A673 (cell line): ENCODE results near the gene KLHL17. TPM values are rescaled to one million over a fixed set of nuclear protein-coding genes. Genes with fewer than 3 reads are reported as not detected.

Experiments
- BruUV-seq: library from RNA; stranded (reverse); fragments of 400-500 nt; replicated peaks from 2 replicates; lab custom pipeline; 2021; lab: Mats Ljungman, UMichigan
- CTCF ChIA-PET: fragments of 300-600 bp; sonication (Branson Sonifier 250); formaldehyde crosslinking; loops from one replicate; lab custom pipeline; 2022; ENCODE audit warnings: antibody characterized with exemption; lab: Charles Lee
- POLR2A ChIA-PET: fragments of 300-600 bp; sonication (Branson Sonifier 250); formaldehyde crosslinking; loops from one replicate; lab custom pipeline; 2022; ENCODE audit warnings: antibody characterized with exemption; ENCODE audit not compliant: low non-redundant PET; lab: Charles Lee
- DNase-seq: peaks from one replicate; pipeline ENCODE4 v3.0.0-alpha.2; 2015; ENCODE audit warnings: low spot score
- H3K27ac ChIP-seq: fragments of 200-600 bp; sonication (generic); 2 replicates; pipeline ENCODE4 v1.5.1; 2016; ENCODE audit warnings: mixed run types, low read depth, mild to moderate bottlenecking, mixed read lengths, antibody characterized with exemption, low read length; ENCODE audit not compliant: poor library complexity, severe bottlenecking
- H3K27me3 ChIP-seq: fragments of 200-600 bp; sonication (generic); replicated peaks from 2 replicates; pipeline ENCODE4 v1.6.1; 2017; ENCODE audit warnings: mixed run types, low read depth, mild to moderate bottlenecking, mixed read lengths, antibody characterized with exemption, low read length; ENCODE audit not compliant: insufficient read depth, poor library complexity
- H3K36me3 ChIP-seq: fragments of 200-600 bp; sonication (generic); 2 replicates; pipeline ENCODE4 v1.6.1; 2016; ENCODE audit warnings: mixed run types, mild to moderate bottlenecking, mixed read lengths, antibody characterized with exemption, low read length; ENCODE audit not compliant: insufficient read depth, poor library complexity, severe bottlenecking
- H3K4me1 ChIP-seq: fragments of 200-600 bp; sonication (generic); 2 replicates; pipeline ENCODE4 v1.6.1; 2017; ENCODE audit warnings: mixed run types, mild to moderate bottlenecking, mixed read lengths, antibody characterized with exemption, low read length; ENCODE audit not compliant: insufficient read depth, poor library complexity, severe bottlenecking
- H3K4me3 ChIP-seq: fragments of 200-600 bp; sonication (generic); 2 replicates; pipeline ENCODE4 v1.5.1; 2016; ENCODE audit warnings: low read depth, mixed run types, mild to moderate bottlenecking, mixed read lengths, low read length; ENCODE audit not compliant: poor library complexity, severe bottlenecking
- H3K9me3 ChIP-seq: fragments of 200-600 bp; sonication (generic); 2 replicates; pipeline ENCODE4 v1.6.1; 2016; ENCODE audit warnings: mixed run types, low read depth, mild to moderate bottlenecking, mixed read lengths, antibody characterized with exemption, low read length; ENCODE audit not compliant: poor library complexity, severe bottlenecking
- EZH2 ChIP-seq: fragments of 200-600 bp; sonication (generic); IDR thresholded peaks from 2 replicates; pipeline ENCODE4 v1.6.1; 2017; ENCODE audit warnings: borderline replicate concordance, low read depth, mild to moderate bottlenecking, mixed read lengths, antibody characterized with exemption, low read length; ENCODE audit not compliant: poor library complexity, severe bottlenecking
- intact Hi-C: fragments of 100-400 bp; cut with micrococcal nuclease; formaldehyde crosslinking; loops from one replicate; pipeline ENCODE4 v1.10.0; 2022; ENCODE audit not compliant: unreplicated experiment
- total RNA-seq: library from RNA; stranded (reverse); gene quantifications from 2 replicates; pipeline ENCODE4 v1.2.3, GENCODE V29; 2021
- TF ChIP-seq, protein P1 (sequence below): fragments of 300-800, 200-600 bp; sonication (generic); conservative IDR thresholded peaks from 2 replicates; pipeline ENCODE4 v1.5.1; 2017; ENCODE audit warnings: low read depth, mild to moderate bottlenecking, antibody characterized with exemption, low read length, moderate library complexity, mixed read lengths

KLHL17 gene
- total RNA-seq, 1 experiment from 2014 or later = 43.3 TPM

DNA sequence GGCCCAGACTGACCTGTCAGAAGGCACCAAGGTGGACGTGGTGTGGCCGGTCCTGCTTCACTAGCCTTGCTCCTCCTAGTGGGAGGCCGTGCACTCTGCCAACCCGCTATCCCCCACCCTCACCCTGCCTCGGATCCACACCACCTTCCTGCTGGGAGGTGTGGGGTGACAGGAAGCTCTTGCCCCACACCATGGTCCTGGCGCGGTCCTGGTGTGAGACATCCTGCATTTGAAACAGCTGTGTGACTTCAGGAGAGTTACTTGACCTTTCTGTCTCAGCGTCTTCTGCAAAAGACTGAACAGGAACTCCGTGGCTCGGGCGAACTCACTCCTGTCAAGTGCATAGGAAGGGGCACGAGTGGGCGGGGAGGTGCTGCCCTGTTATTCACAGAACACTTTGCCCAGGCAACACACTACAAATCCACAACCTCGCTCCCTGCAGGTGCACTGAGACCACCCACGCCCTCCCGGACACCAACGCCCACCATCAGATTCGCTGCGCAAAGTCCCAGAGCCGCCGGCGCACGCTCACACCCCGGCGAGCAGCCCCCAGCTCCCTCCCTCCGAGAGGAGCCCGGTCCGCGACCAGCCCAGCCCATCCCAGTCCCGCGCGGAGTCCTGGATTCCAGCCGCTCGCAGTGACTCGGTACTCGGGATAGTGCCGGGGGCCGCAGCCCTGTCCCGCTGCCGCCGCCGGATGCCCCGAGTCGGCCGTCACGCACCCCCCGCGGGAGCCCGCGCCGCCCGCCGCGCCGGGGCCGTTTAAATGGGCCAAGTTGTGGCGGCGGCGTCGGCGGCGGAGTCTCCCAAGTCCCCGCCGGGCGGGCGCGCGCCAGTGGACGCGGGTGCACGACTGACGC lies 37.0 kb upstream of the KLHL17 start, which contains the start of gene SAMD11:
TSS of gene SAMD11 (plus strand) at position 793 of the 860 bp plus-strand sequence. CDS start 509 bp downstream, outside the sequence.
- H3K4me1 ChIP-seq = peaks cover 34% of the 10 kb centered on the region
- DNase-seq = peak; percentile 95
- TF ChIP-seq EZH2 = no peak
- TF ChIP-seq, protein P1, sequence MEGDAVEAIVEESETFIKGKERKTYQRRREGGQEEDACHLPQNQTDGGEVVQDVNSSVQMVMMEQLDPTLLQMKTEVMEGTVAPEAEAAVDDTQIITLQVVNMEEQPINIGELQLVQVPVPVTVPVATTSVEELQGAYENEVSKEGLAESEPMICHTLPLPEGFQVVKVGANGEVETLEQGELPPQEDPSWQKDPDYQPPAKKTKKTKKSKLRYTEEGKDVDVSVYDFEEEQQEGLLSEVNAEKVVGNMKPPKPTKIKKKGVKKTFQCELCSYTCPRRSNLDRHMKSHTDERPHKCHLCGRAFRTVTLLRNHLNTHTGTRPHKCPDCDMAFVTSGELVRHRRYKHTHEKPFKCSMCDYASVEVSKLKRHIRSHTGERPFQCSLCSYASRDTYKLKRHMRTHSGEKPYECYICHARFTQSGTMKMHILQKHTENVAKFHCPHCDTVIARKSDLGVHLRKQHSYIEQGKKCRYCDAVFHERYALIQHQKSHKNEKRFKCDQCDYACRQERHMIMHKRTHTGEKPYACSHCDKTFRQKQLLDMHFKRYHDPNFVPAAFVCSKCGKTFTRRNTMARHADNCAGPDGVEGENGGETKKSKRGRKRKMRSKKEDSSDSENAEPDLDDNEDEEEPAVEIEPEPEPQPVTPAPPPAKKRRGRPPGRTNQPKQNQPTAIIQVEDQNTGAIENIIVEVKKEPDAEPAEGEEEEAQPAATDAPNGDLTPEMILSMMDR = no peak
- no TSS peak for BruUV-seq
- no peaks in the 10 kb centered on the region for H3K9me3 ChIP-seq
- intact Hi-C loops = no loop called here
- CTCF ChIA-PET = no interaction called here
- no peaks in the 10 kb centered on the region for H3K27me3 ChIP-seq
- H3K27ac ChIP-seq = peak within 1 kb of the TSS; percentile 85
- POLR2A ChIA-PET = no interaction called here
- H3K36me3 ChIP-seq = no peaks in the 10 kb centered on the region
- peak within 1 kb of the TSS; percentile 88 for H3K4me3 ChIP-seq

DNA sequence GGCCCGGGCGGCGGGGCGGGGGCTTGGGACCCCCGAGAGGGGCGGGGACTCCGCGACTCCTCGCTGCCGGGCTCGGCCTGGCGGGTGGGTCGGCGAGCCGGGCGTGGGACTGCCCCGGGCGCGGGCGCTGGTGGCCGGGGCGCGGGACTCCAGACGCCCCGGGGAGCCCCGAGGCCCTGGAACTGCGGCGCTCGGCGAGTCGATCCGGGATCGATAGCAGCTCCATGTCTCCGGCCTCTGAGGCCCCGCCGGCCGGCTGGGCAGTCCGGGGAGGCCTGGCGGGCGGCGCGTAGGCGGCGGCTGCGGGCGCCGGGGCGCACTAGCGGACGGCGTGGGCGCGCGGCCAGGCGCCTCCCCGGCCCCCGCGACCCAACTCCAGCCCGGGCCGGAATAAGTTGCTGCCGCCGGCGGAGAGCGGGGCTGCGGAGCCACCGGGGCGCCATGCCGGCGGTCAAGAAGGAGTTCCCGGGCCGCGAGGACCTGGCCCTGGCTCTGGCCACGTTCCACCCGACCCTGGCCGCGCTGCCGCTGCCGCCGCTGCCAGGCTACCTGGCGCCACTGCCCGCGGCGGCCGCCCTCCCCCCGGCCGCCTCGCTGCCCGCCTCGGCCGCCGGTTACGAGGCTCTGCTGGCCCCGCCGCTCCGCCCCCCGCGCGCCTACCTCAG lies 36.3 kb upstream of the KLHL17 start:
- CTCF ChIA-PET = no interaction called here
- intact Hi-C loops = no loop called here

More for the DNA sequence above, 36.3 kb upstream of the KLHL17 start:
- TF ChIP-seq EZH2 = no peak
- TF ChIP-seq, protein P1 = no peak
- H3K27ac ChIP-seq = peak overlapping the region; percentile 85
- H3K4me3 ChIP-seq = peak overlapping the region; percentile 88
- no peaks in the 10 kb centered on the region for H3K9me3 ChIP-seq
- no peaks in the 10 kb centered on the region for H3K36me3 ChIP-seq
- no TSS peak for BruUV-seq
- POLR2A ChIA-PET = no interaction called here
- peaks cover 42% of the 10 kb centered on the region for H3K4me1 ChIP-seq
- no peak for DNase-seq
- no peaks in the 10 kb centered on the region for H3K27me3 ChIP-seq
